HepG2 (cell line): ENCODE measurements around the gene TRA2B.

Experiments used
- PPARG ChIP-seq: conservative IDR thresholded peaks from 2 replicates; pipeline ENCODE4 v1.6.1; 2016; ENCODE audit warnings: missing biosample characterization, missing genetic modification reagents
- TF ChIP-seq, protein P1 (sequence below): sonication (generic); formaldehyde crosslinking; IDR thresholded peaks from 2 replicates; pipeline ENCODE4 v1.5.0; 2020; ENCODE audit warnings: mild to moderate bottlenecking, missing genetic modification reagents, moderate library complexity

DNA sequence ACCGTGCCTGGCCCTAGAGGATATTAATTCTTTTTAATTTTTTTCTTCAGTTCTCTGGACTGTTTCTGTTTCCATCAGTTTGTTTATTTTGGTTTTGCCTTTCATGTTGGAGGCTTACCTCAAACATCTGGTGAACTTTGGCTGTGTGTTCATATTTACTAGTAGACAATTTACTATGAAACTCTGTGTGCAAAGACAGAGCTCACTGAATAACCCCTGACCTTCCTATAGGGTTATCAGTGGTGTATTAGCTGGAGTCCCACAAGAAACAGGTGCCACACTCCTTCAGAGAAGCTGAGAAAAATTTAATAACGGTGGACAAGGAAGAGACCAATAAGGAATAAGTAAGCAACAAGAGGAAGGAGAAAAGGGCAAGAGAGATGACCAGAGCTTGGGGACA, 28.8 kb upstream of the TRA2B start:
- TF ChIP-seq PPARG (CRISPR knock-in tag): peak; percentile 93
- TF ChIP-seq, protein P1, sequence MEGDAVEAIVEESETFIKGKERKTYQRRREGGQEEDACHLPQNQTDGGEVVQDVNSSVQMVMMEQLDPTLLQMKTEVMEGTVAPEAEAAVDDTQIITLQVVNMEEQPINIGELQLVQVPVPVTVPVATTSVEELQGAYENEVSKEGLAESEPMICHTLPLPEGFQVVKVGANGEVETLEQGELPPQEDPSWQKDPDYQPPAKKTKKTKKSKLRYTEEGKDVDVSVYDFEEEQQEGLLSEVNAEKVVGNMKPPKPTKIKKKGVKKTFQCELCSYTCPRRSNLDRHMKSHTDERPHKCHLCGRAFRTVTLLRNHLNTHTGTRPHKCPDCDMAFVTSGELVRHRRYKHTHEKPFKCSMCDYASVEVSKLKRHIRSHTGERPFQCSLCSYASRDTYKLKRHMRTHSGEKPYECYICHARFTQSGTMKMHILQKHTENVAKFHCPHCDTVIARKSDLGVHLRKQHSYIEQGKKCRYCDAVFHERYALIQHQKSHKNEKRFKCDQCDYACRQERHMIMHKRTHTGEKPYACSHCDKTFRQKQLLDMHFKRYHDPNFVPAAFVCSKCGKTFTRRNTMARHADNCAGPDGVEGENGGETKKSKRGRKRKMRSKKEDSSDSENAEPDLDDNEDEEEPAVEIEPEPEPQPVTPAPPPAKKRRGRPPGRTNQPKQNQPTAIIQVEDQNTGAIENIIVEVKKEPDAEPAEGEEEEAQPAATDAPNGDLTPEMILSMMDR (CRISPR knock-in tag): no peak
